Measurements from ENCODE around the gene PRSS16. TPM values are rescaled to one million over a fixed set of nuclear protein-coding genes. Genes with fewer than 3 reads are reported as not detected.
"Not testable (repeated sequence)": the region's sequence is repeated elsewhere in the genome, so short reads cannot be mapped to it uniquely, and the experiment has no call there.

PRSS16 gene
- total RNA-seq, 1 donor from 2014 or later, result 1.6 TPM

GRCh38 chr6:27248783-27249182 is 1.3 kb downstream of the PRSS16 start:
- DNase-seq, result no peak

- no peak for DNase-seq
Observed at GRCh38 chr6:27250277-27251111, 3.0 kb downstream of the PRSS16 start.

- DNase-seq, result peak; percentile 61
Observed at GRCh38 chr6:27251112-27251605, 3.7 kb downstream of the PRSS16 start.

- DNase-seq, result peak; percentile 47
Observed at GRCh38 chr6:27251606-27252251, 4.2 kb downstream of the PRSS16 start.

- DNase-seq, result no peak
Observed at GRCh38 chr6:27254566-27254965, 7.1 kb downstream of the PRSS16 start.

GRCh38 chr6:27255866-27256265 is 8.4 kb downstream of the PRSS16 start:
- DNase-seq, result no peak

- no peak for DNase-seq
Observed at GRCh38 chr6:27260369-27260768, 12.9 kb downstream of the PRSS16 start.

GRCh38 chr6:27260836-27261375 is 13.4 kb downstream of the PRSS16 start:
- no peak for DNase-seq

GRCh38 chr6:27263886-27264285 is 16.4 kb downstream of the PRSS16 start:
- no peak for DNase-seq

- DNase-seq, result not testable (repeated sequence)
Observed at GRCh38 chr6:27267003-27267402, 19.5 kb downstream of the PRSS16 start.

GRCh38 chr6:27267857-27268434 is 20.4 kb downstream of the PRSS16 start:
- DNase-seq, result no peak

- no peak for DNase-seq
Observed at GRCh38 chr6:27268803-27269202, 21.3 kb downstream of the PRSS16 start.

- DNase-seq, result no peak
Observed at GRCh38 chr6:27273783-27274182, 26.3 kb downstream of the PRSS16 start.

- DNase-seq, result no peak
Observed at GRCh38 chr6:27275025-27275956, 27.8 kb downstream of the PRSS16 start.

- no peak for DNase-seq
Observed at GRCh38 chr6:27279513-27280063, 32.1 kb downstream of the PRSS16 start.

- DNase-seq, result peak; percentile 72
Observed at GRCh38 chr6:27280064-27280539, 32.6 kb downstream of the PRSS16 start.

GRCh38 chr6:27280540-27281000 is 33.1 kb downstream of the PRSS16 start:
- DNase-seq, result no peak

- DNase-seq, result no peak
Observed at GRCh38 chr6:27281105-27281539, 33.6 kb downstream of the PRSS16 start.

GRCh38 chr6:27281569-27281968 is 34.1 kb downstream of the PRSS16 start:
- no peak for DNase-seq

GRCh38 chr6:27283279-27283678 is 35.8 kb downstream of the PRSS16 start:
- no peak for DNase-seq

GRCh38 chr6:27286141-27286540 is 38.6 kb downstream of the PRSS16 start:
- no peak for DNase-seq
